Mammary epithelial cell (primary cell): ENCODE results near the gene EYS.

ENCODE experiments used
- EZH2 ChIP-seq: IDR thresholded peaks from 2 replicates; pipeline ENCODE4 v1.6.1; 2012; ENCODE audit warnings: low read length, inconsistent platforms, borderline replicate concordance
- TF ChIP-seq, protein P1 (sequence below), 2 donors: IDR thresholded peaks in 1 of 2; conservative IDR thresholded peaks in 1 of 2; 2 replicates each; pipeline ENCODE4 v1.5.1; 2011 to 2012; ENCODE audit warnings: inconsistent platforms in 2 of 2, low read length in 2 of 2, mild to moderate bottlenecking in 2 of 2, control low read depth in 1 of 2, low read depth in 1 of 2; ENCODE audit not compliant: insufficient read depth in 1 of 2; ENCODE audit errors: extremely low read depth in 1 of 2

DNA sequence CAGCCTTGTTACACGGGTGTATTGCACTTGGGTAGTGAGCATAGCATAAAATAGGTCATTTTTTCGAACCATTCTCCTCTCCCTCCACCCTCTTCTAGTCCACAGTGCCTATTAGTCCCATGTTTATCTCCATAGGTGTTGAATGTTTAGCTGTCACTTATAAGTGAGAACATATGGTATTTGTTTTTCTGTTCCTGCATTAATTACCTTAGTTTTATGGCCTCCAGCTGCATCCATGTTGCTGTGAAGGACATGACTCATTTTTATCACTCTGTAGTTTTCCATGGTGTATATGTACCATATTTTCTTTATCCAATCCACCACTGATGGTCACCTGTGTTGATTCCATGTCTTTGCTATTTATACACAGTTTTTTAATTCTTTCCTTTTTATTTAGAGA, 889.5 kb downstream of the EYS start:
- TF ChIP-seq, protein P1, sequence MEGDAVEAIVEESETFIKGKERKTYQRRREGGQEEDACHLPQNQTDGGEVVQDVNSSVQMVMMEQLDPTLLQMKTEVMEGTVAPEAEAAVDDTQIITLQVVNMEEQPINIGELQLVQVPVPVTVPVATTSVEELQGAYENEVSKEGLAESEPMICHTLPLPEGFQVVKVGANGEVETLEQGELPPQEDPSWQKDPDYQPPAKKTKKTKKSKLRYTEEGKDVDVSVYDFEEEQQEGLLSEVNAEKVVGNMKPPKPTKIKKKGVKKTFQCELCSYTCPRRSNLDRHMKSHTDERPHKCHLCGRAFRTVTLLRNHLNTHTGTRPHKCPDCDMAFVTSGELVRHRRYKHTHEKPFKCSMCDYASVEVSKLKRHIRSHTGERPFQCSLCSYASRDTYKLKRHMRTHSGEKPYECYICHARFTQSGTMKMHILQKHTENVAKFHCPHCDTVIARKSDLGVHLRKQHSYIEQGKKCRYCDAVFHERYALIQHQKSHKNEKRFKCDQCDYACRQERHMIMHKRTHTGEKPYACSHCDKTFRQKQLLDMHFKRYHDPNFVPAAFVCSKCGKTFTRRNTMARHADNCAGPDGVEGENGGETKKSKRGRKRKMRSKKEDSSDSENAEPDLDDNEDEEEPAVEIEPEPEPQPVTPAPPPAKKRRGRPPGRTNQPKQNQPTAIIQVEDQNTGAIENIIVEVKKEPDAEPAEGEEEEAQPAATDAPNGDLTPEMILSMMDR (conservative IDR thresholded peaks at IDR 0.05 in 1 of 2, IDR thresholded peaks at IDR 0.05 in 1 of 2; ENCODE audit: extremely low read depth in 1 of 2, insufficient read depth in 1 of 2, low read depth in 1 of 2, low read length in 2 of 2): no peak
- no peak for TF ChIP-seq EZH2
